Islet precursor cell (in vitro differentiated cells): ENCODE data around the gene IL26.
A peak's percentile ranks its signal among the peaks of the same experiment; 100 is the strongest.

ENCODE experiments used
- DNase-seq: peaks from one replicate; pipeline ENCODE4 v3.0.0-alpha.2; 2018

IL26 gene

GRCh38 chr12:68239309-68239982 lies 13.8 kb upstream of the IL26 start:
- DNase-seq, result no peak

GRCh38 chr12:68237619-68238018 lies 12.0 kb upstream of the IL26 start:
- no peak for DNase-seq

GRCh38 chr12:68237078-68237477 lies 11.5 kb upstream of the IL26 start:
- DNase-seq, result no peak

GRCh38 chr12:68236421-68237059 lies 10.9 kb upstream of the IL26 start:
- no peak for DNase-seq

GRCh38 chr12:68235576-68235975 lies 10.0 kb upstream of the IL26 start:
- no peak for DNase-seq

- DNase-seq, result no peak
These were observed 8.5 kb upstream of the IL26 start for GRCh38 chr12:68234140-68234539.

GRCh38 chr12:68233498-68233897 lies 7.9 kb upstream of the IL26 start:
- no peak for DNase-seq

GRCh38 chr12:68231691-68232090 lies 6.1 kb upstream of the IL26 start:
- no peak for DNase-seq

- no peak for DNase-seq
These were observed 5.6 kb upstream of the IL26 start for GRCh38 chr12:68231229-68231628.

- no peak for DNase-seq
These were observed 4.3 kb upstream of the IL26 start for GRCh38 chr12:68229956-68230355.

- DNase-seq, result no peak
These were observed 1.7 kb upstream of the IL26 start for GRCh38 chr12:68227356-68227755.

- no peak for DNase-seq
These were observed 861 bp downstream of the IL26 start for GRCh38 chr12:68224613-68225285.

- DNase-seq, result peak; percentile 97
These were observed 2.4 kb downstream of the IL26 start for GRCh38 chr12:68223067-68223747.

GRCh38 chr12:68222326-68222725 lies 3.3 kb downstream of the IL26 start:
- DNase-seq, result peak; percentile 53

- DNase-seq, result no peak
These were observed 4.1 kb downstream of the IL26 start for GRCh38 chr12:68221497-68221896.

- DNase-seq, result no peak
These were observed 14.7 kb downstream of the IL26 start for GRCh38 chr12:68210875-68211274.

GRCh38 chr12:68209048-68209728 lies 16.4 kb downstream of the IL26 start:
- peak; percentile 82 for DNase-seq

GRCh38 chr12:68207276-68207675 lies 18.3 kb downstream of the IL26 start:
- no peak for DNase-seq

GRCh38 chr12:68206446-68206845 lies 19.2 kb downstream of the IL26 start:
- DNase-seq, result no peak

GRCh38 chr12:68203460-68203875 lies 22.1 kb downstream of the IL26 start:
- no peak for DNase-seq

GRCh38 chr12:68200854-68201253 lies 24.8 kb downstream of the IL26 start:
- no peak for DNase-seq

- no peak for DNase-seq
These were observed 26.5 kb downstream of the IL26 start for GRCh38 chr12:68199127-68199526.

- no peak for DNase-seq
These were observed 27.0 kb downstream of the IL26 start for GRCh38 chr12:68198507-68199086.
